SH-SY5Y (cell line): ENCODE results near the gene HSD17B12.

Source experiments
- GATA2 ChIP-seq: IDR thresholded peaks from 2 replicates; pipeline ENCODE4 v1.6.1; 2011; ENCODE audit warnings: mild to moderate bottlenecking, low read depth, low read length
- GATA3 ChIP-seq: IDR thresholded peaks from 2 replicates; pipeline ENCODE4 v1.6.1; 2011; ENCODE audit warnings: low read depth, mild to moderate bottlenecking, low read length, moderate library complexity

The HSD17B12 gene

DNA sequence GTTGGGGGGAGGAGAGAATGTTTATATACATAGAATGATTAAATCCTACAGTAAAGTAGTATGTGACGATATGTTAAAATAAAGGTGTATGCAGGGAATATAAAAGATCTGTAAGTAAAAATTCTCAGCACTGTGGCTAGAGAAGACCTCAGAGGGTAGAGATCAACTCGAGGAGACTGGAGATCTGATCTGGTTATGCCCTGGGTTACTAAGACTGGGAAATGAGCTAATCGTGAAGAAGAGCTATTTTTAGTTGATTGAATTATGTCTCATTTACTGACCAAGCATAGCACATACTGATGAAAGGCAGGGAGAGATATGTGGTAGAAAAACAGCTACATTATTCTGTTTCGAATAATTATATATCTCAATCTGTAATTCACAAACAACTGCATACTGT lies 157.3 kb downstream of the HSD17B12 start:
- TF ChIP-seq GATA2, result no peak
- no peak for TF ChIP-seq GATA3

DNA sequence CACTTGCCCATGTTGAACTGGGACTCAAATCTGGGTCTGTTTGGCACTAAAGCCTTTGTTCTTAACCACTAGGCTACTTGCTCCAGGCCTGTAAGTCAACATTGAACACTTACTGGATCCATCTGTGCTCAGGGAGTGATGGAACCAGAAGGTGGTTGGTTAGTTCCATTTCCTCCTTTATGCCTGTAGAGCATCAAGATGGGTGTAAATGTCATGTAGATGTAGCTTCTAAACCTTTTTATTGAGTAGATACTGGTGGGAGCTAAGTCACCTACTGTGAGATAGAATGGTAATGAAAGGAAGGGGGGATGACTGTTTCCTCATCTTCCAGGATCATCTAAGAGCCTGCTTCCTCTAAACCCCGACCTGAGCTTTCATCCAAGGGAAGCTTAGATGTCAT lies 161.5 kb downstream of the HSD17B12 start:
- TF ChIP-seq GATA2 (no peak), GATA3 (no peak)

- no peak for TF ChIP-seq GATA2
- no peak for TF ChIP-seq GATA3
Measured at GRCh38 chr11:43845816-43846215, 165.3 kb downstream of the HSD17B12 start.

- TF ChIP-seq GATA2 (no peak), GATA3 (no peak)
Measured at GRCh38 chr11:43852057-43852636, 171.6 kb downstream of the HSD17B12 start.

DNA sequence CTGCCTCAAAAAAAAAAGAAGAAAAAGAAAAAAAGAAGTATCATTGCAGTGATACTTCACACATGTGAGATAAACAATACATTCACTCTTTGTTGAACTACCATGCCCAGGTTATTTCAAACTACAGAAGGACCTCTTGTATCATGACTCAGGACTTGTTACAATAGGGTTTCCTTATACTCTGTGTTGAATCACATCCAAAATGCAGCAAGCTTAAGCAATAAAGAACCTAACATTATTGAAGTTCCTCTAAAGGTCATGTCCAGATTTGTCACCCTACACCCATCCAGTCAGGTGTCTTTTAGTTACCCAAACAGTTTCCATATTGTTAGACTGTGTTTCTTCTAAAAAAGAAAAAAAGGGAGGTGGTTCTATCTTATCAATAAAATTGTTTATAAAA lies 173.2 kb downstream of the HSD17B12 start:
- TF ChIP-seq GATA2 (no peak), GATA3 (no peak)

GRCh38 chr11:43856993-43857392 lies 176.5 kb downstream of the HSD17B12 start:
- TF ChIP-seq GATA2 (no peak), GATA3 (no peak)

GRCh38 chr11:43861141-43861540 lies 180.6 kb downstream of the HSD17B12 start:
- no peak for TF ChIP-seq GATA2
- TF ChIP-seq GATA3, result no peak

DNA sequence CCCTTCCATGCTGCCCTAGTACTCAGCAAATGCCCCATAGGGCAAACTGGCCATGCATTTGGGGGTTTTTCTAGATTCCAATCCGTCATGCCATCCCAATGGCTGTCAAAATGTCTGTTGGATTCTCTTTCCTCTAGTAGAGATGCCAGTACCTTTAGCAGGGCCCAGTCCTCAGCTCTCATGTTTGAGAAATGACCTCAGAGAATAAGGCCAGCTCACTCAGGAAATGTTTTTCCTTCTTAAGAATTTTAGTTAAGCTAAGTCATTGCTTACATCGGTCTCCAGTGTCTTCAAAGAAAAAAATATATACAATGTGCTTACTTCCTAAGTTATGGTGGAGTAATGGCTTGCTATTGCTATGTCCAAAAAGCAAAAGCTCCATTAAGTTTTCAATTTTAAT lies 186.0 kb downstream of the HSD17B12 start:
- no peak for TF ChIP-seq GATA3
- no peak for TF ChIP-seq GATA2

DNA sequence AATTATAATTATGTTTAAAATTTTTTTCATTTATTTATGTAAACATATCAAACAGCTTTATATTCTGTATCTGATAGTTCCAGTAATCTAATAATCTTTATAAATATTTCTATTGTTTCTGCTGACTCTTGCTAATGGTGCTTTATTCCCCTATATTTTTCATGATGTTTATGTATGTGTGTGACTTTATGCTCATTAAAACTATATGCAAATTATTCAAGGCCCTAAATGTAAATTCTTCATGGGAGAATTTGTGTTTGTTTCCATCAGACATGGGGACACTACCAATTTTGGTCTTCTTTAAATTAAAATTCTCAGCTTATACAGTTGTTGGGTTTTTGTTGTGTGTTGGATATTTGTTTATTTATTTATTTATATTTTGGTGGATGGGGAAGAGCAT lies 186.4 kb downstream of the HSD17B12 start:
- TF ChIP-seq GATA3 (no peak), GATA2 (no peak)

GRCh38 chr11:43868852-43869567 lies 188.5 kb downstream of the HSD17B12 start:
- TF ChIP-seq GATA3, result no peak
- TF ChIP-seq GATA2, result no peak

DNA sequence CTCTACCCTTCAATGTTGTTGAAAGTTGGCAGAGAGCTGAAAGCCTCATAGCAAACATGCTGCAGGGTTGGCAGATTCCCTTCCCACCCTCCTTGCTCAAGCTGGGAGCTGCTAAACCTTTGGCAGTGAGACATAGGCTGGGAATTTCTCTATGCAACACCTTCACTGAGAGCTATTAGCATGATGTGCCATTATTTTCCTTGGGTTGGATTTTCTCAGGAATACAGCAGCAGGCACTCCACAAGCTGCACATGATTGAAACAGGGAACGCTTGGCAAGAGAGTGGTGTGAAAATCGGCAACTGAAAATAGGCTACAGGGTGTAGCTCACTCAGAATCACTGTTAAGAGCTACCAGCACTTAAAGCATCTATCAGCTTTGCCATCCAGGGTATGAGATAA lies 190.5 kb downstream of the HSD17B12 start:
- TF ChIP-seq GATA2 (no peak), GATA3 (no peak)

DNA sequence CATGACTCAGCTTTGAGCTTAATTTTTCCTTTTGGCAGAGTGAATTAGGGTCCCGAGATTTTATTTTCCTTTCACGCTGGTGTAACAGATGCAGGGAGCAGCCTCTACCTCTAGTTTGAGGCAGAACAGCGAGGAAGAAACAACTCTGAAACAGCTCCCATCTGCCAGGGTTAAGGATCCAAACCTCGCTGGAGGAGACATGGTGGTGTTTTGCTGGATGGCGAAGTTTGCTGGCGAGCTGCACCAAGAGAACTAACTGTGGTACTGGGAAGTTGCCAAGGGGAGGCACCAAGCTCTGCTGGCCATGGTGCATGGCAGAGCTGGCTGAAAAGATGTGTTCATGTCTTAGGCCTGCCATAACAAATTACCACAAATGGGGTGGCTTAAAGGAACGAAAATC lies 192.5 kb downstream of the HSD17B12 start:
- TF ChIP-seq GATA2 (no peak), GATA3 (no peak)

- TF ChIP-seq GATA2, result no peak
- TF ChIP-seq GATA3, result no peak
Measured at GRCh38 chr11:43874078-43874477, 193.5 kb downstream of the HSD17B12 start.

DNA sequence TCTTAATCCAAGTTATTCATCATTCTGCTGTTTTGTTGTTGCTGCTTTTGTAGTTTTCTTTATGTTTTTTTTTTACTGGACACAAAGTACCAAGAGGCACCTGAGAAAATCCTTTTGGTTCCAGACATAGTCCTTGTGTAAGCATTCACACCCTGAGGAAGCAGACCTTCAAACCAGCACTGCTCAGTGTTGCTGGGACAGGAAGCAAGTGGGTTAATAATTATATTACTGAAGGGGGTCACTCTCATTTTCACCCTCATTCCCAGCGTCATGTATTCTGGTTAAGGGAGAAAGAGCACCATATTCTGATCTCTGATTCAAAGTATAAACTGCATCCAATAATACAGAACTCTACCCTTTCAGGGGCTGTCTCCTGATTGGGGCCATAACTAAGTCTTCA lies 194.2 kb downstream of the HSD17B12 start:
- TF ChIP-seq GATA2 (no peak), GATA3 (no peak)

- TF ChIP-seq GATA2 (0 out of 2 replicates have a peak, but pooled peaks have one; percentile 19), GATA3 (no peak)
Measured at GRCh38 chr11:43879789-43880639, 199.5 kb downstream of the HSD17B12 start.
